Measurements from ENCODE around the gene CMTM2.

Gene CMTM2

GRCh38 chr16:66637806-66638205, 58.5 kb downstream of the CMTM2 start:
- DNase-seq = no peak

All from CD4-positive, alpha-beta T cell treated with Interleukin-17A for 1 hour (primary cell).